ENCODE measurements around the gene SPEN.
A peak's percentile ranks its signal among the peaks of the same experiment; 100 is the strongest.
"Not testable (repeated sequence)": the region's sequence is repeated elsewhere in the genome, so short reads cannot be mapped to it uniquely, and the experiment has no call there.

The SPEN gene

GRCh38 chr1:15858672-15859372 is 11.3 kb downstream of the SPEN start:
- DNase-seq: no peak

- DNase-seq: no peak
These were observed 15.8 kb downstream of the SPEN start for GRCh38 chr1:15863156-15863901.

- DNase-seq: no peak
These were observed 19.3 kb downstream of the SPEN start for GRCh38 chr1:15866721-15867201.

- DNase-seq: no peak
These were observed 19.8 kb downstream of the SPEN start for GRCh38 chr1:15867288-15867687.

- DNase-seq: no peak
These were observed 21.9 kb downstream of the SPEN start for GRCh38 chr1:15869413-15869812.

GRCh38 chr1:15870421-15870820 is 22.9 kb downstream of the SPEN start:
- DNase-seq: no peak

- no peak for DNase-seq
These were observed 27.0 kb downstream of the SPEN start for GRCh38 chr1:15874471-15874870.

GRCh38 chr1:15876357-15877055 is 29.0 kb downstream of the SPEN start:
- no peak for DNase-seq

GRCh38 chr1:15881961-15882360 is 34.5 kb downstream of the SPEN start:
- no peak for DNase-seq

- DNase-seq: no peak
These were observed 35.2 kb downstream of the SPEN start for GRCh38 chr1:15882665-15883064.

GRCh38 chr1:15883326-15883725 is 35.8 kb downstream of the SPEN start:
- no peak for DNase-seq

GRCh38 chr1:15884477-15884876 is 37.0 kb downstream of the SPEN start:
- no peak for DNase-seq

- DNase-seq: no peak
These were observed 37.8 kb downstream of the SPEN start for GRCh38 chr1:15885269-15885668.

- DNase-seq: peak; percentile 96
These were observed 38.4 kb downstream of the SPEN start for GRCh38 chr1:15885701-15886610.

GRCh38 chr1:15886611-15887167 is 39.2 kb downstream of the SPEN start:
- DNase-seq: no peak

GRCh38 chr1:15892857-15893599 is 45.5 kb downstream of the SPEN start:
- not testable (repeated sequence) for DNase-seq

GRCh38 chr1:15895233-15895632 is 47.7 kb downstream of the SPEN start:
- no peak for DNase-seq

GRCh38 chr1:15896841-15897610 is 49.5 kb downstream of the SPEN start:
- DNase-seq: not testable (repeated sequence)

GRCh38 chr1:15899266-15899665 is 51.8 kb downstream of the SPEN start:
- no peak for DNase-seq

GRCh38 chr1:15900662-15901279 is 53.3 kb downstream of the SPEN start:
- no peak for DNase-seq

Data from NCI-H1105 (cell line).